LoVo (cell line): ENCODE results near the gene PSMD6.
A peak's percentile ranks its signal among the peaks of the same experiment; 100 is the strongest.

ENCODE experiments used
- DNase-seq: peaks from one replicate; pipeline ENCODE4 v3.0.0-alpha.2; 2016; ENCODE audit warnings: low spot score

The PSMD6 gene

GRCh38 chr3:64023187-64023860, at the start of gene PSMD6:
Gene PSMD6, minus strand, starts transcription at chr3:64023494. Its CDS starts 75 bp downstream, at chr3:64023419.
- DNase-seq: peak; percentile 87

GRCh38 chr3:64072126-64072525, 48.8 kb upstream of the PSMD6 start:
- no peak for DNase-seq

GRCh38 chr3:64070704-64071103, 47.4 kb upstream of the PSMD6 start:
- no peak for DNase-seq

- no peak for DNase-seq
Measured at GRCh38 chr3:64067506-64068346, 44.4 kb upstream of the PSMD6 start.

GRCh38 chr3:64064804-64065203, 41.5 kb upstream of the PSMD6 start:
- DNase-seq: no peak

- DNase-seq: no peak
Measured at GRCh38 chr3:64063983-64064438, 40.7 kb upstream of the PSMD6 start.

- peak; percentile 5 for DNase-seq
Measured at GRCh38 chr3:64063207-64063982, 40.1 kb upstream of the PSMD6 start.

- no peak for DNase-seq
Measured at GRCh38 chr3:64061628-64062027, 38.3 kb upstream of the PSMD6 start.

- no peak for DNase-seq
Measured at GRCh38 chr3:64059484-64060175, 36.3 kb upstream of the PSMD6 start.

- no peak for DNase-seq
Measured at GRCh38 chr3:64058566-64058965, 35.3 kb upstream of the PSMD6 start.

GRCh38 chr3:64057231-64057630, 33.9 kb upstream of the PSMD6 start:
- no peak for DNase-seq

- peak; percentile 4 for DNase-seq
Measured at GRCh38 chr3:64056606-64057180, 33.4 kb upstream of the PSMD6 start.

- no peak for DNase-seq
Measured at GRCh38 chr3:64055076-64055475, 31.8 kb upstream of the PSMD6 start.

- no peak for DNase-seq
Measured at GRCh38 chr3:64054488-64054887, 31.2 kb upstream of the PSMD6 start.

- no peak for DNase-seq
Measured at GRCh38 chr3:64053581-64053980, 30.3 kb upstream of the PSMD6 start.

GRCh38 chr3:64053117-64053516, 29.8 kb upstream of the PSMD6 start:
- DNase-seq: no peak

GRCh38 chr3:64049832-64050231, 26.5 kb upstream of the PSMD6 start:
- no peak for DNase-seq

GRCh38 chr3:64049136-64049535, 25.8 kb upstream of the PSMD6 start:
- DNase-seq: no peak

GRCh38 chr3:64048631-64049061, 25.4 kb upstream of the PSMD6 start:
- no peak for DNase-seq

- DNase-seq: no peak
Measured at GRCh38 chr3:64047787-64048186, 24.5 kb upstream of the PSMD6 start.

GRCh38 chr3:64046996-64047594, 23.8 kb upstream of the PSMD6 start:
- no peak for DNase-seq
